Myocyte (in vitro differentiated cells): ENCODE data around the gene PKDCC. TPM values are rescaled to one million over a fixed set of nuclear protein-coding genes. Genes with fewer than 3 reads are reported as not detected.
"Not testable (repeated sequence)": the region's sequence is repeated elsewhere in the genome, so short reads cannot be mapped to it uniquely, and the experiment has no call there.

Source experiments
- DNase-seq: peaks from one replicate; pipeline ENCODE4 v3.0.0-alpha.2; 2012; ENCODE audit warnings: low read depth
- total RNA-seq: library from RNA; depleted of rRNA; stranded (reverse); fragments of >200 nt; gene quantifications from 2 replicates; pipeline ENCODE4 v1.2.3, GENCODE V29; 2014

PKDCC gene
- total RNA-seq, 1 donor from 2014 or later, result 45.0 TPM

- DNase-seq, result no peak
Observed at GRCh38 chr2:42030200-42030759, 17.5 kb upstream of the PKDCC start.

- no peak for DNase-seq
Observed at GRCh38 chr2:42030829-42031228, 17.0 kb upstream of the PKDCC start.

GRCh38 chr2:42031281-42032223 is 16.3 kb upstream of the PKDCC start:
- DNase-seq, result no peak

- DNase-seq, result no peak
Observed at GRCh38 chr2:42032224-42032620, 15.6 kb upstream of the PKDCC start.

GRCh38 chr2:42032745-42033144 is 15.1 kb upstream of the PKDCC start:
- DNase-seq, result no peak

- DNase-seq, result not testable (repeated sequence)
Observed at GRCh38 chr2:42034096-42034495, 13.7 kb upstream of the PKDCC start.

- no peak for DNase-seq
Observed at GRCh38 chr2:42035241-42035640, 12.6 kb upstream of the PKDCC start.

- no peak for DNase-seq
Observed at GRCh38 chr2:42036413-42036812, 11.4 kb upstream of the PKDCC start.

- no peak for DNase-seq
Observed at GRCh38 chr2:42036940-42037339, 10.9 kb upstream of the PKDCC start.

- no peak for DNase-seq
Observed at GRCh38 chr2:42040643-42041278, 7.1 kb upstream of the PKDCC start.

- no peak for DNase-seq
Observed at GRCh38 chr2:42041377-42042127, 6.3 kb upstream of the PKDCC start.

- DNase-seq, result no peak
Observed at GRCh38 chr2:42042631-42043355, 5.0 kb upstream of the PKDCC start.

GRCh38 chr2:42043789-42044394 is 3.9 kb upstream of the PKDCC start:
- no peak for DNase-seq

GRCh38 chr2:42044939-42045338 is 2.9 kb upstream of the PKDCC start:
- DNase-seq, result no peak

GRCh38 chr2:42045352-42045751 is 2.5 kb upstream of the PKDCC start:
- no peak for DNase-seq

- peak; percentile 54 for DNase-seq
Observed at GRCh38 chr2:42045848-42046748, 1.7 kb upstream of the PKDCC start.

GRCh38 chr2:42046819-42047487 is 868 bp upstream of the PKDCC start:
- DNase-seq, result no peak

GRCh38 chr2:42048299-42049220 is 739 bp downstream of the PKDCC start:
- DNase-seq, result no peak
